ENCODE data around the gene ZFP36L2. TPM values are rescaled to one million over a fixed set of nuclear protein-coding genes. Genes with fewer than 3 reads are reported as not detected.
A peak's percentile ranks its signal among the peaks of the same experiment; 100 is the strongest.

Gene ZFP36L2
- total and polyA plus RNA-seq, 11 donors, result 28.8 to 94.4 (median 38.5) TPM

- no peaks in the 10 kb centered on the region for H3K9me3 ChIP-seq
- peak overlapping the region; percentile 65 to 97 (median 84) for H3K4me3 ChIP-seq
- no peaks in the 10 kb centered on the region for H3K27me3 ChIP-seq
- ATAC-seq (no peak), DNase-seq (no peak)
- intact Hi-C loops (cut with DNase I), result loop anchor here in 6 of 10 donors (2.0 to 10.0 kb wide), 6 partner anchors 140 to 276 kb away; no protein-coding TSS in a partner anchor
- TF ChIP-seq CTCF (IDR thresholded peaks at IDR 0.05) (no peak), POLR2A (IDR thresholded peaks at IDR 0.05) (no peak)
- peak overlapping the region; percentile 96 to 99 (median 99) for H3K27ac ChIP-seq
- peaks cover 6 to 78% (median 52%) of the 10 kb centered on the region in 12 donors for H3K4me1 ChIP-seq
- WGBS, 4 donors, result 4 to 7% (median 6%) methylated on average over 8 of the region's 8 CpGs
- H3K36me3 ChIP-seq, result peaks cover 0 to 40% (median 34%) of the 10 kb centered on the region in 9 donors
Observed at GRCh38 chr2:43222475-43223309, 3.7 kb downstream of the ZFP36L2 start.

- Histone ChIP-seq H3K36me3 (peaks cover 0 to 40% (median 34%) of the 10 kb centered on the region in 9 donors), H3K4me1 (peaks cover 6 to 78% (median 58%) of the 10 kb centered on the region in 12 donors), H3K27me3 (no peaks in the 10 kb centered on the region), H3K4me3 (peak overlapping the region; percentile 65 to 97 (median 84)), H3K27ac (peak overlapping the region; percentile 96 to 99 (median 99)), H3K9me3 (no peaks in the 10 kb centered on the region)
- DNase-seq (peak; percentile 90 to 94 (median 91)), ATAC-seq (peak; percentile 29 to 54 (median 40))
- no peak for TF ChIP-seq CTCF (IDR thresholded peaks at IDR 0.05)
- peak in 1 of 2 donors; percentile 56 for TF ChIP-seq POLR2A (IDR thresholded peaks at IDR 0.05)
- intact Hi-C loops (cut with DNase I), result loop anchor here in 6 of 10 donors (2.0 to 10.0 kb wide), 6 partner anchors 140 to 275 kb away; no protein-coding TSS in a partner anchor
- WGBS, 4 donors, result 0% methylated on average over 8 of the region's 8 CpGs
Observed at GRCh38 chr2:43221763-43222474, 4.5 kb downstream of the ZFP36L2 start.

GRCh38 chr2:43221124-43221762 lies 5.2 kb downstream of the ZFP36L2 start:
- H3K9me3 ChIP-seq, result no peaks in the 10 kb centered on the region
- peak overlapping the region; percentile 96 to 99 (median 99) for H3K27ac ChIP-seq
- peak; percentile 1 to 36 (median 10) for ATAC-seq
- H3K27me3 ChIP-seq, result no peaks in the 10 kb centered on the region
- H3K4me3 ChIP-seq, result peak overlapping the region in 11 of 12 donors; percentile 65 to 97 (median 83)
- intact Hi-C loops (cut with DNase I), result loop anchor here in 4 of 10 donors (5.0 to 10.0 kb wide), 4 partner anchors 139 to 269 kb away; no protein-coding TSS in a partner anchor
- TF ChIP-seq CTCF (IDR thresholded peaks at IDR 0.05) (no peak), POLR2A (IDR thresholded peaks at IDR 0.05) (no peak)
- H3K4me1 ChIP-seq, result peaks cover 6 to 81% (median 59%) of the 10 kb centered on the region in 12 donors
- 5 to 6% (median 6%) methylated on average over 16 of the region's 16 CpGs for WGBS, 4 donors
- peak; percentile 64 to 90 (median 87) for DNase-seq
- H3K36me3 ChIP-seq, result peaks cover 0 to 40% (median 34%) of the 10 kb centered on the region in 9 donors

Data from heart left ventricle (tissue), 16 donors.